ENCODE data around the gene NDST1. TPM values are rescaled to one million over a fixed set of nuclear protein-coding genes. Genes with fewer than 3 reads are reported as not detected.

The NDST1 gene
- total and polyA plus RNA-seq, 2 donors (not counting 3 experiments of a cell fraction or from before 2014, with no cell fraction given): 38.6 to 102 TPM

- H3K9me3 ChIP-seq (replicated peaks; ENCODE audit: control insufficient read depth, insufficient read depth, low read length): no peaks in the 10 kb centered on the region
- no peaks in the 10 kb centered on the region for H3K27me3 ChIP-seq (ENCODE audit: control insufficient read depth in 2 of 2, insufficient read depth in 2 of 2, low read length in 2 of 2)
- H3K4me1 ChIP-seq (ENCODE audit: control insufficient read depth, extremely low read depth, insufficient read depth, low read length): no peaks in the 10 kb centered on the region
- intact Hi-C loops (cut with micrococcal nuclease) (no loop called here), dilution Hi-C loops (cut with MboI; ENCODE audit: extremely low pct_ligation_motif_present, low sequenced_read_pairs) (no loop called here)
- FAIRE-seq: no peak
- H4K20me1 ChIP-seq (replicated peaks; ENCODE audit: control insufficient read depth, extremely low read depth, insufficient read depth, low read length): no peaks in the 10 kb centered on the region
- no peak overlapping the region for H3K4me2 ChIP-seq (ENCODE audit: insufficient read depth, low read length)
- no peak overlapping the region for H3K27ac ChIP-seq (ENCODE audit: insufficient read depth, low read depth, low read length)
- no peak overlapping the region for H3K9ac ChIP-seq (replicated peaks; ENCODE audit: extremely low read depth, insufficient read depth, low read length)
- BruUV-seq (replicated peaks): TSS peak; percentile 8
- CTCF ChIA-PET: interaction anchor here (2.0 to 7.1 kb wide), 2 partner anchors 98 to 99 kb away, joined by 5 to 123 read pairs; no protein-coding TSS in a partner anchor
- H3K4me3 ChIP-seq (replicated peaks in 1 of 3; ENCODE audit: insufficient read depth in 1 of 3, low read depth in 1 of 3, low read length in 3 of 3): no peak overlapping the region
- POLR2A ChIA-PET: no interaction called here
- no peak overlapping the region for H2AFZ ChIP-seq (ENCODE audit: low read depth, low read length)
- no peak for TF ChIP-seq CTCF (IDR thresholded peaks at IDR 0.05; ENCODE audit: extremely low read depth in 1 of 2, insufficient read depth in 1 of 2, low read depth in 1 of 2, low read length in 2 of 2)
- no peak for TF ChIP-seq EZH2 (IDR thresholded peaks at IDR 0.05; ENCODE audit: borderline replicate concordance, low read depth, low read length, severe bottlenecking)
- TF ChIP-seq MYC (IDR thresholded peaks at IDR 0.05; ENCODE audit: low read depth, low read length): no peak
- TF ChIP-seq POLR2A (IDR thresholded peaks at IDR 0.05; ENCODE audit: low read depth, low read length): no peak
- no peak for TF ChIP-seq GATA2 (IDR thresholded peaks at IDR 0.05; ENCODE audit: insufficient read depth, insufficient read length, low read depth, low read length)
- no peak for TF ChIP-seq POLR2AphosphoS5 (IDR thresholded peaks at IDR 0.05; ENCODE audit: insufficient read depth, low read depth, low read length)
- no peak for TF ChIP-seq FOS (IDR thresholded peaks at IDR 0.05; ENCODE audit: borderline replicate concordance, insufficient read depth, low read length)
- TF ChIP-seq JUN (IDR thresholded peaks at IDR 0.05; ENCODE audit: borderline replicate concordance, insufficient read depth, insufficient read length, low read depth): no peak
- peaks cover under 1 to 20% of the 10 kb centered on the region in 2 experiments for H3K36me3 ChIP-seq (ENCODE audit: control insufficient read depth in 2 of 2, extremely low read depth in 1 of 2, insufficient read depth in 2 of 2, low read length in 2 of 2)
- H3K79me2 ChIP-seq (ENCODE audit: control insufficient read depth, insufficient read depth, low read length): no peaks in the 10 kb centered on the region
- DNase-seq (ENCODE audit: low read depth, low spot score): no peak
- no peaks in the 10 kb centered on the region for H3K9me1 ChIP-seq (replicated peaks; ENCODE audit: control insufficient read depth, extremely low read depth, insufficient read depth, low read length)
These were observed 49.1 kb downstream of the NDST1 start for GRCh38 chr5:150556859-150557508.

All from endothelial cell of umbilical vein (primary cell).